Duodenal mucosa (tissue), 2 donors: ENCODE measurements around the gene HYDIN.

Experiments used
- H3K27ac ChIP-seq: one replicate; pipeline ENCODE4 v1.7.0; 2013; ENCODE audit warnings: low read depth, low read length
- H3K27me3 ChIP-seq, 2 donors: one replicate each; pipeline ENCODE4 v1.7.0; 2013; ENCODE audit warnings: low read length in 2 of 2, control low read depth in 1 of 2; ENCODE audit not compliant: insufficient read depth in 2 of 2, control insufficient read depth in 1 of 2
- H3K36me3 ChIP-seq, 2 donors: one replicate each; pipeline ENCODE4 v1.7.0; 2013; ENCODE audit warnings: low read length in 2 of 2, control low read depth in 1 of 2; ENCODE audit not compliant: insufficient read depth in 2 of 2, control insufficient read depth in 1 of 2
- H3K4me1 ChIP-seq, 2 donors: one replicate each; pipeline ENCODE4 v1.7.0; 2013; ENCODE audit warnings: low read length in 2 of 2, control low read depth in 1 of 2; ENCODE audit not compliant: insufficient read depth in 2 of 2, control insufficient read depth in 1 of 2
- H3K4me3 ChIP-seq, 2 donors: one replicate each; pipeline ENCODE4 v1.7.0; 2013; ENCODE audit warnings: low read length in 2 of 2, low read depth in 1 of 2
- H3K9ac ChIP-seq, 2 donors: one replicate each; pipeline ENCODE4 v1.7.0; 2013; ENCODE audit warnings: low read length in 2 of 2, low read depth in 1 of 2
- H3K9me3 ChIP-seq, 2 donors: one replicate each; pipeline ENCODE4 v1.7.0; 2013; ENCODE audit warnings: low read length in 2 of 2, control low read depth in 1 of 2; ENCODE audit not compliant: control insufficient read depth in 1 of 2

The HYDIN gene

DNA sequence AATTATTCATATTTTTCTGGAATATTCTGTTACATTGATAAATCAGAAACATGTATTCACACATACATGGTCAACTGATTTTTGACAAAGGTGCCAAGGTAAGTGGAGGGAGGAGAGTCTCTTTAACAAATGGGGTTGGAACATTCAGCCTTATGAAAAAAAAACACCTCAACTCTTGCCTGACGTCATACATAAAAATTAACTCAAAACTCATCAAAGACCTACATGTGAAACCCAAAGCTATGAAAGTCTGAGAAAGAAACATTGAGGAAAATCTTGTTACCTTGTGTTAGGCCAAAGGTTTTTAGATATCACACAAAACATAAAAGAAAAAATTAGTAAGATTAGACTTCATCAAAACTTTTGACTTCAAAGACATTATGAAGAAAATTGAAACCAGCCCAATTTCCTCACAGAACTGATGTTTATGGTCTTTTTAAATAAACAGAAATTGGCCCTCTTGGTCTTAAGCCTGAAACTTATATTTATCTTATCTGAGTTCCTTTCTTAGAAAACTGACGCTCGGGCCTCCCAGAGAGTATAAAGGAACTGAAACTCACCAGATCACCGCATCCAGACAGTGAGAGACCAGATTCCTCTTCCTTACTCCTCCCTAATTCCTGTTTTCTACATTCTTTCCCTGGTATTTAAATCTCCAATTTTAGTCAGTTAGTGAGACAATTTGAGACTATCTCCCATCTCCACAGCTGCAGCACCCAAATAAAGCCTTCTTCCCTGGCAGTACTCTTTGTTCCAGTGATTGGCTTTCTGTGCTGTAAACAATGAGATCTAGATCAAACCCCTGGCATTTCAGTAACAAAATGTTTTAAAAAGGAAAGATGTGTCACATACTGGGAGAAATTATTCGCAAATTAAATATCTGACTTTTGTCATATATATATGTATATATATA lies 4.0 kb downstream of the HYDIN start:
- Histone ChIP-seq H3K36me3 (no peaks in the 10 kb centered on the region), H3K27ac (no peak overlapping the region), H3K4me1 (no peaks in the 10 kb centered on the region), H3K9me3 (peaks cover 6 to 18% of the 10 kb centered on the region in 2 donors), H3K9ac (no peak overlapping the region), H3K27me3 (peaks cover 0 to 8% of the 10 kb centered on the region in 2 donors), H3K4me3 (no peak overlapping the region)

DNA sequence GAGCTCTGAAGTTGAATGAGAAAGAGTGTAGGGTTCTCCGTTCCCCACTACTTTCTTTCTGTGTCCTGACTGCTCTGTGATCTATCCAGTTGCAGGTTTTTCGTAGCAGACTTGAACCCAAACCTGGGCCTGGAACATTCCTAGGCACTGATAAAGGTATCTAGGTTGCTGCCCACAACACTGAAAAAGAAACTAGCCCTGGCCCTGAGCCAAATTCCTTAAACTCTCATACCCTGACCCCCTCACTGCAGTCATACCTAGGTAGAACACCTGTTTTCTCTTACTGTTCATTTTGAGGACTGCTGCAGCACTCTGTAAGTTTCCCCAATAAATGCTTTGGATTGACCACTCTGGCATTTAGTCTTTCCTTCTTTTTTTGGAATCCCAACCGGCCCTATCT lies 5.4 kb downstream of the HYDIN start:
- no peak overlapping the region for H3K9ac ChIP-seq
- H3K4me1 ChIP-seq, result no peaks in the 10 kb centered on the region
- H3K36me3 ChIP-seq, result no peaks in the 10 kb centered on the region
- peaks cover 6 to 18% of the 10 kb centered on the region in 2 donors for H3K9me3 ChIP-seq
- peaks cover 0 to 2% of the 10 kb centered on the region in 2 donors for H3K27me3 ChIP-seq
- no peak overlapping the region for H3K27ac ChIP-seq
- no peak overlapping the region for H3K4me3 ChIP-seq

DNA sequence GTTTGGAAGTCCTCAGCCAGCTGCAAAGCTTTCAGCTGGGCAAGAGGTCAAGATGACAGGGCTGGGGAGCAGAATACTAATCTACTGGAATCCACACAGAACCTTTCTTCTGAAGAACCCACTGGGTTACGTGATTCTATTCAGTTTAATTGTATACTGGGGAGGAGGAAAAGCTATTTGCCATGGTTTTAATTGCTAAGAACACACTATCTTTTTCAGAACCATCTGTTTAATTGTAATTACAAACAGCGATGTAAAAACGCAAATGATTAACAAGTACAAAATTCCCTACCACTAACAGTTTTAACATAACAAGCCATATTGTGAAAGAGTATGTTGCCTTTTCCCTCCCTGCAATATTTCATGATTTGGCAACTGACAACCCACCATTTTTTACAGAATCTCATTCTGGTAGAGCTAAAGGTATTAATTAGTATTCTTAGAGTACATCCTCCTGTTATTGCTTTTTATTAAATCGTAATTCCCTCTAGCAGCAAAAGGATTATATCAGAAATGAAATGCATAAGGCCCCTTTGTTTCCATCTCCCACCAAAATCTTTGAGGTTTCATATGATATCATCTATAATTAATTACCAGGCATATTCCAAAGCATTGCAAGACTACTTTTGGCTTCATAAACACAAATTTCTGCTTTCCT lies 12.1 kb downstream of the HYDIN start:
- Histone ChIP-seq H3K36me3 (no peaks in the 10 kb centered on the region), H3K27me3 (peaks cover 0 to 4% of the 10 kb centered on the region in 2 donors), H3K4me3 (no peak overlapping the region), H3K4me1 (no peaks in the 10 kb centered on the region), H3K9ac (no peak overlapping the region), H3K9me3 (no peaks in the 10 kb centered on the region), H3K27ac (no peak overlapping the region)

DNA sequence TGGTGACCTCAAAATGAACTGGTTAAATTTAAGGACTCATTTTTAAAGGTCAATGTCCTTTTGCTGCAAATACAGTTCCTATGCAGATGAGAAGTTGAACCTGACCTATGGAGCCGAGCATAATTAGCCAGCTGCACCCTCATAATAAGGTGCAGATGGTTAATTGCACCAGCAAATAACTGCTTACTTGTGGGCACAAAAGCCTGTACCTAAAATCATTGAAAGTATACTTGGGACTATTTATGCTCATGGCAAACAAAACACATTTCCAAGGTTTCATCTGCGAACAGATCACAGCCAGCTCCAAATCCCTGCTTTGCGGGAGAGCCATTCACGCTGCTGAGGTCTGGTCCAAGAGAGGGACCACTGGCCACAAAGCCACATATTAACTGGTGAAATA lies 13.0 kb downstream of the HYDIN start:
- H3K27me3 ChIP-seq, result peaks cover 0 to 4% of the 10 kb centered on the region in 2 donors
- H3K36me3 ChIP-seq, result no peaks in the 10 kb centered on the region
- no peak overlapping the region for H3K4me3 ChIP-seq
- no peak overlapping the region for H3K9ac ChIP-seq
- H3K9me3 ChIP-seq, result no peaks in the 10 kb centered on the region
- no peak overlapping the region for H3K27ac ChIP-seq
- H3K4me1 ChIP-seq, result no peaks in the 10 kb centered on the region

DNA sequence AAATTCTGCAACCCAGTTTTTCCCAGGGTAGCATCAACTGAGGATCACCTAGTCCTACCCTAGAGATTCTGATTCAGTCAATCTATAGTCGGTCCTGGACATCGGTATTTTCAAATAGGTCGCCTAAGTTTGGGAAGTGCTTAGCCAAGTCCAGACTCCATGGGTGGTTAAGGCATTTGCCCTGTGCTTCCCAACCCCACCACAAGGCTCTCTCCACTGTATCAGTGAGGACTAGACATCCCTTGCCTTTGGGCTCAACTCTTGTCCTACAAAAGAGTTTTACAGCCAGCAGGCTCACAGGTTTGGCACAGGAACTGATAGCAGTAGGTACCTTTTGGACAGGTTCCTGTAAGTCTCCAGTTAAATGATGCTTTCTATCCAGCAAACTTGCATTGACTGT lies 13.8 kb downstream of the HYDIN start:
- H3K27ac ChIP-seq, result no peak overlapping the region
- H3K9ac ChIP-seq, result no peak overlapping the region
- peaks cover 0 to 4% of the 10 kb centered on the region in 2 donors for H3K27me3 ChIP-seq
- H3K9me3 ChIP-seq, result no peaks in the 10 kb centered on the region
- H3K4me3 ChIP-seq, result no peak overlapping the region
- no peaks in the 10 kb centered on the region for H3K36me3 ChIP-seq
- H3K4me1 ChIP-seq, result no peaks in the 10 kb centered on the region

DNA sequence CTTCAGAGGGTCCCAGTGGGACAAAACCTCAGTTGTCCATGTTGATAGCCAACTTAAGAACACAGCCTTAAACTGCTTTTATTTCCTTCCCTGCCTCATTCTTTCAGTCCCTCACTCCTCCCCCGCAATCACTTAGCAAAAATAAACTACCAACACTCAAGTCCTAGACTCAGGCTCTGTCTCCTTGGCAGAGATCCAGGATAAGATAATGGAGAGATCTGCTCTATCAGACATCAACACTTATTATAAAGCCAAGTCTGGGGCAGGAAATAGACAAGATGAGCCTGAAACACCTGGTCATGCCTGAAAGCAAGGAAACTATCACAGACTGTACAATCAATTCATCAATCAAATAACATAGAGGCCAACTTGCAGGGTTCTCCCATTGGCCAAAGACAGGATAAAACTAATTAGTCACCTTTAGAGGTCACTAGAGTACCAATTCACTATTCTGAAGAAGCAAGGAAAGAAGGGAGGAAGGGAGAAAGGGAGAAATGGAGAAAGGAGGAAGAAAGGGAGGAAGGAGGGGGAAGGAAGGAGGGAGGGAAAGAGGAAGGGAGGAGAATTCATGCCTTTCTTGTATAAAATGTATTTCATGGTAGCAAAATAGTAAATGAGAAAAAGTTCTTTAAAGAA lies 15.7 kb downstream of the HYDIN start:
- no peak overlapping the region for H3K27ac ChIP-seq
- no peak overlapping the region for H3K9ac ChIP-seq

DNA sequence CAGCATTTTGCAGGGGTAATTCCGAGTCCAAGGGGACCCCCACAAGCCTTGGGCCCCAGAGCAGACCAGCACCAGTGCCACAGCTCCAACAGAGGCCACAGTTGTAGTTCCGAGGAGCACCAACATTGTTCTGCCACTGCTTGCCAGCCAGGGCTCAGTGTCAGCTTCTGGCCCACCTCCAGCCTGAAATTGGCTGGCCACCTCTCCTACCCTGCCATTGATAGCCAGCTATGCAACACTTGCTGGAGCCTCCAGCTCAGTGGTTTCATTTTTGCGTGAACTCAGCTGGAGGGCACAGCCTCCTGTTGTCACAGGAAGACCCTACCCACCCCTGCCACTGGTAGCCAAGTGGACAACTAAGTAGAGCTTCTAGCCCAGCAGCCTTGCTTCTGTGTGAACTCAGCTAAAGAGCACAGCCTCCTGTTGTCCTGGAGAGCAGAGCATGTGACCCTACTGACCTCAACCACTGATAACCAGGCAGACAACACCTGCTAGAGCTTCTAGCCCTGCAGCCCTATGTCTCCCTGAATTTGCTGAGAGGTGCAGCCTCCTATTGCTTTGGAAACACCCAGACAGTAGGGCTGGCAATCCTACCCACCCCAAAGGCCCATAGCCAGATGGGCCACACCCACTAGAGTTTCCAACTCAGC lies 24.9 kb downstream of the HYDIN start:
- Histone ChIP-seq H3K27ac (no peak overlapping the region), H3K9me3 (peaks cover 0 to 3% of the 10 kb centered on the region in 2 donors), H3K4me3 (no peak overlapping the region), H3K27me3 (no peaks in the 10 kb centered on the region), H3K9ac (no peak overlapping the region), H3K36me3 (no peaks in the 10 kb centered on the region), H3K4me1 (no peaks in the 10 kb centered on the region)

More for the DNA sequence above, 15.7 kb downstream of the HYDIN start:
- H3K27me3 ChIP-seq, result peaks cover 0 to 4% of the 10 kb centered on the region in 2 donors
- no peak overlapping the region for H3K4me3 ChIP-seq
- H3K9me3 ChIP-seq, result no peaks in the 10 kb centered on the region
- no peaks in the 10 kb centered on the region for H3K36me3 ChIP-seq
- no peaks in the 10 kb centered on the region for H3K4me1 ChIP-seq

DNA sequence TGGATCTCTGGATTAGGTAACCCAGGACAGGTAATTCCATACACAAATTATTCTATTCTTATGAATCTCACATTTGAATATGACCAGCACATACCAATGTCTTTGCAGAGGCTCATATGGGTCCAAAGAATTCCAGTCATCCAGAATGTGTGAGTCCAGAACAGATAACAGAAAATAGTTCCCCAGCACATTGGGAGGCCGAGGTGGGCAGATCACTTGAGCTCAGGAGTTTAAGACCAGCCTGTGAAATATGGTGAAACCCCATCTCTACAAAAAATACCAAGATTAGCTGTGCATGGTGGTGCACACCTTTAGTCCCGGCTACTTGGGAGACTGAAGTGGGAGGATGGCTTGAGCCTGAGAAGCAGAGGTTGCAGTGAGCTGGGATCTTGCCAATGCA lies 26.9 kb downstream of the HYDIN start:
- Histone ChIP-seq H3K36me3 (no peaks in the 10 kb centered on the region), H3K9ac (no peak overlapping the region), H3K4me3 (no peak overlapping the region), H3K9me3 (peaks cover 1 to 3% of the 10 kb centered on the region in 2 donors), H3K4me1 (no peaks in the 10 kb centered on the region), H3K27me3 (no peaks in the 10 kb centered on the region), H3K27ac (no peak overlapping the region)

DNA sequence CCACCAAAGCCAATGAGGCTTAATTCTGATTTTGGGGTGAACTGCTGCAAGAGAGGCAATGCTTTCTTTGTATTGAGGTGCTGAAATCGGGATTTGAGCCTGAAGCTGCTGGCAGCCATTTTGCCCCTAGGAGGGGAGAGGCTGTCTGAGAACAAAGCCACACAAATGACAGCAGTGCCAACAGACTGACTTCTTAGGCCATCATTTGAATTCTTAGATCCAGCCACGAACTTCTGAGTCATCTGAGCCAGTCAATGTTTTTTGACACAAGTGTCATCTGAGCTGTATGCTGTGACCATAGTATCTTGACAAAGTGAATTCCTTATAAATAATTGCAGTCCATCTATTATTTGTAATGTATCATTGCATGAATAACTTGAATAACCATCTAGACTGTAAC lies 29.0 kb downstream of the HYDIN start:
- H3K4me3 ChIP-seq, result no peak overlapping the region

More for the DNA sequence above, 29.0 kb downstream of the HYDIN start:
- Histone ChIP-seq H3K27ac (no peak overlapping the region), H3K27me3 (no peaks in the 10 kb centered on the region), H3K36me3 (no peaks in the 10 kb centered on the region), H3K9ac (no peak overlapping the region), H3K4me1 (no peaks in the 10 kb centered on the region), H3K9me3 (peaks cover 0 to 6% of the 10 kb centered on the region in 2 donors)
